Duodenal mucosa (tissue), 2 donors: Measurements from ENCODE around the gene PRRX1.

Experiments used
- H3K27ac ChIP-seq: one replicate; pipeline ENCODE4 v1.7.0; 2013; ENCODE audit warnings: low read depth, low read length
- H3K27me3 ChIP-seq, 2 donors: one replicate each; pipeline ENCODE4 v1.7.0; 2013; ENCODE audit warnings: low read length in 2 of 2, control low read depth in 1 of 2; ENCODE audit not compliant: insufficient read depth in 2 of 2, control insufficient read depth in 1 of 2
- H3K36me3 ChIP-seq, 2 donors: one replicate each; pipeline ENCODE4 v1.7.0; 2013; ENCODE audit warnings: low read length in 2 of 2, control low read depth in 1 of 2; ENCODE audit not compliant: insufficient read depth in 2 of 2, control insufficient read depth in 1 of 2
- H3K4me1 ChIP-seq, 2 donors: one replicate each; pipeline ENCODE4 v1.7.0; 2013; ENCODE audit warnings: low read length in 2 of 2, control low read depth in 1 of 2; ENCODE audit not compliant: insufficient read depth in 2 of 2, control insufficient read depth in 1 of 2
- H3K4me3 ChIP-seq, 2 donors: one replicate each; pipeline ENCODE4 v1.7.0; 2013; ENCODE audit warnings: low read length in 2 of 2, low read depth in 1 of 2
- H3K9ac ChIP-seq, 2 donors: one replicate each; pipeline ENCODE4 v1.7.0; 2013; ENCODE audit warnings: low read length in 2 of 2, low read depth in 1 of 2
- H3K9me3 ChIP-seq, 2 donors: one replicate each; pipeline ENCODE4 v1.7.0; 2013; ENCODE audit warnings: low read length in 2 of 2, control low read depth in 1 of 2; ENCODE audit not compliant: control insufficient read depth in 1 of 2

The PRRX1 gene

GRCh38 chr1:170640581-170640980, 23.4 kb upstream of the PRRX1 start:
- no peaks in the 10 kb centered on the region for H3K4me1 ChIP-seq
- H3K9me3 ChIP-seq: no peaks in the 10 kb centered on the region
- no peaks in the 10 kb centered on the region for H3K27me3 ChIP-seq
- no peak overlapping the region for H3K4me3 ChIP-seq
- no peak overlapping the region for H3K9ac ChIP-seq
- no peaks in the 10 kb centered on the region for H3K36me3 ChIP-seq
- H3K27ac ChIP-seq: no peak overlapping the region

GRCh38 chr1:170657275-170657853, 6.6 kb upstream of the PRRX1 start:
- Histone ChIP-seq H3K9ac (no peak overlapping the region), H3K9me3 (no peaks in the 10 kb centered on the region), H3K4me3 (no peak overlapping the region), H3K27me3 (peaks cover 21 to 38% of the 10 kb centered on the region in 2 donors), H3K27ac (no peak overlapping the region), H3K4me1 (peaks cover 0 to 3% of the 10 kb centered on the region in 2 donors), H3K36me3 (no peaks in the 10 kb centered on the region)

DNA sequence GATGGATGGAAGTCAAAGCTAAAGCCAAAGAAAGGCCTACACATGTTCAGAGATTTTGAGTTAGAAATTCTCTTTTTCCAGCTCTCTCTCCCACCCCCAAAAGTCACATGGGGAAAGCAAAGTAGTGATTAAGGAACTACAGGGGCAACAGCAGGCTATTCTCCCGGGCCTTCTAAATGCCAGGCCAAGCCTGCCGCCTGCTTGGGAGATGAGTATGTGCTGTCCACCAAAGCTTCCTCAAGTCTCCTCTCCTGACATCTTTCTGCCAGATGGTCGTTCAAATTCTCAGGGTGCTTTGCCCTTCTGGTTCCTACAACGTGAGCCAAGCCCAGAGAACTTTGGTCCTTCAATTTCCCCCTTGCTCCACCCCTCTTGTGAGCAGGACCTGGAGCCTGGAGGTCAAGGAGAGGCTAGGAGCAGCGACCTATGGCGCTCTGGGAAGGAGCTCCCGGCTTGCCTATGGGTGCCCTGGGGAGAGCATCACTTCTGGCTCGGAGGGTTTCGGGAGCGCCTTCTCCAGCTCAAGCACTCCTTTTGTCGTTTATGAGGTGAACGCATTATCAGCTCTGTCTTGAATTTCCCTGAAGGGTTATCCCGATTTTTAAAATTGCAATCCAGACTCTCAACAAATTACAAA, 4.4 kb upstream of the PRRX1 start:
- peaks cover 33 to 58% of the 10 kb centered on the region in 2 donors for H3K27me3 ChIP-seq
- no peak overlapping the region for H3K27ac ChIP-seq

DNA sequence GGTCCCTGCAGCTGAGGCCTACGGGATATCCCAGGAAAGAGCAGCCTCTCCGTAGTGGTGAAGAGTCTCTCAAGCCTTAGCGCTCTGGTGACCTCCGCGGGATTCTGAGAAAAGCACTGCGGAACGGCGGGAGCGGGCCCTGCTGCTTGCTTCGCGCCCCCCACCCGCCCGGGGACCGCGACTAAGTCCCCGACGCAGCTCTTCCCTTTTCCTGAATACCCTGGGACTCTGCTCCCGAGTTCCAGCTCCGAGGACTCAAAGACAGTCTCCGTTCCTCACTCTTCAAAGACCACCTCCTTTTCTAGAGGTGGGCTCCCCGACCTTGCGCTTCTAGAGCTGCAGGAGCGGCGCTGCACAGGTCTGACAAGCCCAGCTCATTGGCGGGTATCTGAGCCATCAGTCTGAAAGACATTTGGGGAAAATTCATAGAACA, 3.6 kb upstream of the PRRX1 start:
- no peak overlapping the region for H3K9ac ChIP-seq
- H3K27me3 ChIP-seq: peaks cover 41 to 65% of the 10 kb centered on the region in 2 donors
- no peaks in the 10 kb centered on the region for H3K9me3 ChIP-seq
- no peaks in the 10 kb centered on the region for H3K36me3 ChIP-seq
- H3K4me1 ChIP-seq: peaks cover 0 to 7% of the 10 kb centered on the region in 2 donors
- H3K4me3 ChIP-seq: no peak overlapping the region
- no peak overlapping the region for H3K27ac ChIP-seq

More for the DNA sequence above, 4.4 kb upstream of the PRRX1 start:
- Histone ChIP-seq H3K4me1 (peaks cover 0 to 7% of the 10 kb centered on the region in 2 donors), H3K9ac (no peak overlapping the region), H3K36me3 (no peaks in the 10 kb centered on the region), H3K4me3 (no peak overlapping the region), H3K9me3 (no peaks in the 10 kb centered on the region)

GRCh38 chr1:170660871-170661645, 2.9 kb upstream of the PRRX1 start:
- H3K4me1 ChIP-seq: peaks cover 0 to 7% of the 10 kb centered on the region in 2 donors
- H3K27ac ChIP-seq: no peak overlapping the region
- no peak overlapping the region for H3K4me3 ChIP-seq
- H3K27me3 ChIP-seq: peaks cover 46 to 73% of the 10 kb centered on the region in 2 donors
- H3K9me3 ChIP-seq: no peaks in the 10 kb centered on the region
- no peak overlapping the region for H3K9ac ChIP-seq
- no peaks in the 10 kb centered on the region for H3K36me3 ChIP-seq

GRCh38 chr1:170661646-170662411, 2.1 kb upstream of the PRRX1 start:
- no peak overlapping the region for H3K27ac ChIP-seq
- no peak overlapping the region for H3K9ac ChIP-seq
- peaks cover 50 to 79% of the 10 kb centered on the region in 2 donors for H3K27me3 ChIP-seq
- no peaks in the 10 kb centered on the region for H3K9me3 ChIP-seq
- H3K4me3 ChIP-seq: peak overlapping the region; percentile 17 to 29
- no peaks in the 10 kb centered on the region for H3K36me3 ChIP-seq
- peaks cover 0 to 7% of the 10 kb centered on the region in 2 donors for H3K4me1 ChIP-seq

- Histone ChIP-seq H3K36me3 (no peaks in the 10 kb centered on the region), H3K9me3 (no peaks in the 10 kb centered on the region), H3K27ac (no peak overlapping the region), H3K4me3 (peak overlapping the region in 1 of 2 donors; percentile 17), H3K27me3 (peaks cover 58 to 88% of the 10 kb centered on the region in 2 donors), H3K4me1 (peaks cover 0 to 7% of the 10 kb centered on the region in 2 donors), H3K9ac (no peak overlapping the region)
These were observed 1.1 kb upstream of the PRRX1 start for GRCh38 chr1:170662561-170663403.

GRCh38 chr1:170663404-170664092, 383 bp upstream of the PRRX1 start:
- no peak overlapping the region for H3K4me3 ChIP-seq
- H3K27ac ChIP-seq: no peak overlapping the region
- peaks cover 0 to 7% of the 10 kb centered on the region in 2 donors for H3K4me1 ChIP-seq
- H3K9ac ChIP-seq: no peak overlapping the region
- H3K27me3 ChIP-seq: peaks cover 66 to 94% of the 10 kb centered on the region in 2 donors
- no peaks in the 10 kb centered on the region for H3K36me3 ChIP-seq
- H3K9me3 ChIP-seq: no peaks in the 10 kb centered on the region
